ENCODE results near the gene FRMD3. TPM values are rescaled to one million over a fixed set of nuclear protein-coding genes. Genes with fewer than 3 reads are reported as not detected.

The FRMD3 gene
- polyA plus RNA-seq, 1 donor from 2014 or later: 13.0 TPM

GRCh38 chr9:83396342-83396741 is 141.9 kb downstream of the FRMD3 start:
- H3K4me2 ChIP-seq (ENCODE audit: low read length): no peak overlapping the region
- no peak overlapping the region for H3K9ac ChIP-seq (ENCODE audit: low read length)
- H3K36me3 ChIP-seq (ENCODE audit: insufficient read depth, low read length): no peaks in the 10 kb centered on the region
- H3K4me3 ChIP-seq (ENCODE audit: low read length): no peak overlapping the region
- no peaks in the 10 kb centered on the region for H3K27me3 ChIP-seq (ENCODE audit: insufficient read depth, low read depth, low read length)
- H3K9me3 ChIP-seq (ENCODE audit: low read length): no peaks in the 10 kb centered on the region
- TF ChIP-seq RAD21 (conservative IDR thresholded peaks at IDR 0.05) (no peak), MXI1 (conservative IDR thresholded peaks at IDR 0.05; ENCODE audit: poor library complexity, severe bottlenecking) (no peak), REST (IDR thresholded peaks at IDR 0.05; ENCODE audit: borderline replicate concordance) (no peak), EZH2 (IDR thresholded peaks at IDR 0.05; ENCODE audit: borderline replicate concordance, insufficient read depth, low read length, poor library complexity, severe bottlenecking) (no peak), SMC3 (conservative IDR thresholded peaks at IDR 0.05; ENCODE audit: poor library complexity) (no peak), POLR2AphosphoS5 (IDR thresholded peaks at IDR 0.05) (no peak), TAF1 (IDR thresholded peaks at IDR 0.05; ENCODE audit: low read depth) (no peak), EP300 (conservative IDR thresholded peaks at IDR 0.05; ENCODE audit: poor library complexity, severe bottlenecking) (no peak), CTCF (IDR thresholded peaks at IDR 0.05; ENCODE audit: poor library complexity, severe bottlenecking) (no peak)
- H3F3A ChIP-seq (ENCODE audit: insufficient read depth, low read length, poor library complexity, severe bottlenecking): no peaks in the 10 kb centered on the region
- no peaks in the 10 kb centered on the region for H3K9me2 ChIP-seq (ENCODE audit: insufficient read depth, low read length)
- no peaks in the 10 kb centered on the region for H4K20me1 ChIP-seq (ENCODE audit: insufficient read depth)
- no peak overlapping the region for H3K27ac ChIP-seq (ENCODE audit: low read length)
- no peaks in the 10 kb centered on the region for H3K79me2 ChIP-seq (replicated peaks; ENCODE audit: insufficient read depth, low read length)
- no peak overlapping the region for H2AFZ ChIP-seq (ENCODE audit: low read depth, low read length)

GRCh38 chr9:83392228-83392627 is 146.0 kb downstream of the FRMD3 start:
- H3K9ac ChIP-seq (ENCODE audit: low read length): no peak overlapping the region
- no peak overlapping the region for H3K4me3 ChIP-seq (ENCODE audit: low read length)
- H4K20me1 ChIP-seq (ENCODE audit: insufficient read depth): no peaks in the 10 kb centered on the region
- no peaks in the 10 kb centered on the region for H3F3A ChIP-seq (ENCODE audit: insufficient read depth, low read length, poor library complexity, severe bottlenecking)
- H3K27ac ChIP-seq (ENCODE audit: low read length): no peak overlapping the region
- H3K4me2 ChIP-seq (ENCODE audit: low read length): no peak overlapping the region
- H3K36me3 ChIP-seq (ENCODE audit: insufficient read depth, low read length): no peaks in the 10 kb centered on the region
- H3K9me2 ChIP-seq (ENCODE audit: insufficient read depth, low read length): no peaks in the 10 kb centered on the region
- no peak overlapping the region for H2AFZ ChIP-seq (ENCODE audit: low read depth, low read length)
- no peaks in the 10 kb centered on the region for H3K79me2 ChIP-seq (replicated peaks; ENCODE audit: insufficient read depth, low read length)
- no peaks in the 10 kb centered on the region for H3K27me3 ChIP-seq (ENCODE audit: insufficient read depth, low read depth, low read length)
- no peak for TF ChIP-seq CTCF (IDR thresholded peaks at IDR 0.05; ENCODE audit: poor library complexity, severe bottlenecking)
- no peak for TF ChIP-seq POLR2AphosphoS5 (IDR thresholded peaks at IDR 0.05)
- no peak for TF ChIP-seq MXI1 (conservative IDR thresholded peaks at IDR 0.05; ENCODE audit: poor library complexity, severe bottlenecking)
- no peak for TF ChIP-seq TAF1 (IDR thresholded peaks at IDR 0.05; ENCODE audit: low read depth)
- TF ChIP-seq EZH2 (IDR thresholded peaks at IDR 0.05; ENCODE audit: borderline replicate concordance, insufficient read depth, low read length, poor library complexity, severe bottlenecking): no peak
- TF ChIP-seq EP300 (conservative IDR thresholded peaks at IDR 0.05; ENCODE audit: poor library complexity, severe bottlenecking): no peak
- no peak for TF ChIP-seq RAD21 (conservative IDR thresholded peaks at IDR 0.05)
- no peak for TF ChIP-seq SMC3 (conservative IDR thresholded peaks at IDR 0.05; ENCODE audit: poor library complexity)
- no peak for TF ChIP-seq REST (IDR thresholded peaks at IDR 0.05; ENCODE audit: borderline replicate concordance)
- H3K9me3 ChIP-seq (ENCODE audit: low read length): no peaks in the 10 kb centered on the region

Data from neural cell (in vitro differentiated cells).